ENCODE measurements around the gene BCL2.

The BCL2 gene

DNA sequence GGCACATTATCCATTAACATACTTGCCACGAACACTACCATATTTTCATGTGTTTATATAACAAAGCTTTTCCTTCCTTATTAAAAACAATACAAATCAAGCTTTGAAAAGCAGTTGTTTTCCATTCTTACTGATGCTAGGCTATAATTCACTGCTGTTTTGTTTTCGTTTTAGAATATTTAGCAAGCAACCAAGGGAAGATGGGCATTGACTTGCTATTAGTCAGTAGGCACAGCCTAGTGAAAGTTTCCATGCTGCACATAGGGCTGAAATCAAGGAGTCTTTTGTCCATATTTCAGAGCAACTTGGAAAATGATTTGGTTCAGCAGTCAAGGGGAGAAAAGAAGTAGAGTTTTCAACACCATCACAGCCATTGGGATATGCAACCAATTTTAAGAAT, 31.3 kb downstream of the BCL2 start:
- DNase-seq: no peak

DNA sequence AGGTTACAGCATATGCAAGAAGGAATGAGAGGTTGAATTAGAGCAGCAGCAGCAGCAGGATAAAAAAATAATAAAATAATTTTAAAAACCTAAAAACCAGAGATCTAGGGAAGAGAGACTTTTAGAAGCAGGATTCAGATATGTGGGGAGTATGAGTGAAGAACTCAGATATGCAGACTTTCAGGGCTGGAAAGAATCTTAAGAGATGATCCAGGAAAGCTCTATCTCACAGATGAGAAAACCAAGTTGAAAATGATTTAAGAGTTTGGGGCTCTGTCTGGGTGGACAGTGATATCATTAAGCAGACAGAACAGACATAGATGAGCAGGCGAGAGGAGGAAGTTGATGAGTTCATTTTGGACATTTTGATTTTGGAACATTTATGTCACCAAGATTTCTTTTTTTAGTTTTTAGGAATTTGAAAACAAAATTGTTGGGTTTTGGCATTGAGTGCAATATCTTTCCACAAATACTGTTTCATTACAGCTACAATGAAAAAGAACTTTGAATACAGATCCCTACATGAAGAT, 31.8 kb downstream of the BCL2 start:
- DNase-seq: no peak

DNA sequence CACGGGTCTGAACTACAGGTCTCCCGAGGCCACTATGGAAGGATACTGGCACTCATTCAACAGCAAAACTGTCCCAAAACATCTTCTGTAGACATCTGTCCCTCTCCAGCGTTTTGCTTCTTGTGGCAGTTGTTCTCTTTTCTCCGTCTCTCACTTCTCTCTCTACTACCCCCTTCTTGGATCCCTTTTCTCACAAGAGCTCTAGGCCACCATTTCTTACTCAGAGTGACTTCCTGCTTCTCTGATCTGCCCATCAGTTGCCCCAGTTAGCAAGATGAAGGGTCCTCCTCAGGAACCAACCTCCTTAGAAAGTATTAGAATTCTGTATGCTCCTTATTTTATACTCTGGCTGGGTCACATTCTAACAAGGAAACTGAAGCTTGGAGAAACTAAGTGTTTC, 32.6 kb downstream of the BCL2 start:
- DNase-seq: no peak

DNA sequence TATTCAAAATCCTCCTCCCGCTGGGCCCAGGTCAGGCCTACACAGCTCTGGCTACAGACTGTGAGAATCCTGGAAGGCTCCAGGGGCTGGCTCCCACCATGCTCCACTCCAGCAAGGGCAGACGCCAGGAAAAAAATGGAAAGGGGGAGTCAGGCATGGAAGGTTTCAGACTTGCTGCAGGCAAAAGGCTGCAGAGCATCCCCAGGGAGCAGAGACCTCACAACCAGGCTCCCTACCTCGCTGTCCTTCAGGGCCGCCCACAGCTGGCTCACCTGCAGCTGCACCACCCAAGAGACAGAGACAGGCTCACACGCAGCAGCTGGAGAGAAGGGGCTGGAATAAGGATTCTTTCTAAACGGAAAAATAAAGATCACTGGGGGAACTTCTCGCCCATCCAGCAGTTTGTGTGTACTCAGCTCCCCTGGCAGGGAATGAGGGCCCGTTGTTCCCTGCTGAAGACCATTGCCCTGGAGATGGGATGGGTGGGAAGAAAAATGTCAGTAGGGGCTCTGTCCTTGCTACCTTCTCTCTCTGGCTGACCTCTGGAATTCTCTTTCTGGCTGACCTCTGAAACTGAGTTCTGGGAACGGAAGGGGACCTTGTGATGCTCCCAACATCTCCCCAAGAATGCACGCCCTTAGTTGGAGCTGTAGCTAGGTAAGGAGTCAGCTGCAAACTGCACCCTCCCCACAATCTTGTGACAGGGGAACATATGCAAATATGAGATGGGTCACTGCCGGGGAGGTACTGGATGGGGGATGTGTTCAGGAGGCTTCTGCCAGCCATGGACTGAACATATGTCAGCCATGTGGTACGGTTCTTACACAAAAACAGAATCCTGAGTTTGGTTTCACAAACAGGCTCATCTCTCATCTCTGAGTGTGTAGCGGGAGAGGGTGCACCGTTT, 34.5 kb downstream of the BCL2 start:
- DNase-seq: peak in 9 of 58 donors; percentile 20 to 49 (median 35)

DNA sequence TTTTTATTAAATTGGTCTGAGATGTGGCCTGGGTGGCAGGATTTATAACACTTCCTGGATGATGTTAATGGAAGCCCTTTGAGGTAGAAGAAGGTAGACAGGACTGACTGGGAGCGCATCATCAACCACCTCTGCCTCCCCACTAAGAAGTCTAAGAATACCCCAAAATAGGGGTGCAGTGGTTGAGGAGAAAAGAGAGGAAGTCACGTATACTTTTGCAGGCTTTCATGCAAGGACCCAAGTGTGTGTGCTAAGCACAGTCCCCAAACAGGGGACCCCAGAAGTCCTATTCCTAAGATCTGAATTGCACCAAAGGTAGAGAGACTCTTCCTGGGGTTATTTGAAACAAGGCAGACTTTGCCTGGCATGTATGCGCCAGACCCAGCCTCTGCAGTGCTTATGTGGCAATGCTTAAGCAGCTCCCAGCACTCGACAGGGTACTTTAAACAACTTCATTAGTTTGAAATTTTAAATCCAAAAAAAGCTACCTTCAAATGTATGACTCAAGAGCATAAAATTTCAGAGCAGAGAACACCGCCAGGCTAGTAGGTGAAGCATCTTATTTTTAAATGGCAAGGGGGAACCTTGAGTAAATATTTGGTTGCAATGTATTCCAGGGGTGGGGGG, 35.3 kb downstream of the BCL2 start:
- DNase-seq: no peak

DNA sequence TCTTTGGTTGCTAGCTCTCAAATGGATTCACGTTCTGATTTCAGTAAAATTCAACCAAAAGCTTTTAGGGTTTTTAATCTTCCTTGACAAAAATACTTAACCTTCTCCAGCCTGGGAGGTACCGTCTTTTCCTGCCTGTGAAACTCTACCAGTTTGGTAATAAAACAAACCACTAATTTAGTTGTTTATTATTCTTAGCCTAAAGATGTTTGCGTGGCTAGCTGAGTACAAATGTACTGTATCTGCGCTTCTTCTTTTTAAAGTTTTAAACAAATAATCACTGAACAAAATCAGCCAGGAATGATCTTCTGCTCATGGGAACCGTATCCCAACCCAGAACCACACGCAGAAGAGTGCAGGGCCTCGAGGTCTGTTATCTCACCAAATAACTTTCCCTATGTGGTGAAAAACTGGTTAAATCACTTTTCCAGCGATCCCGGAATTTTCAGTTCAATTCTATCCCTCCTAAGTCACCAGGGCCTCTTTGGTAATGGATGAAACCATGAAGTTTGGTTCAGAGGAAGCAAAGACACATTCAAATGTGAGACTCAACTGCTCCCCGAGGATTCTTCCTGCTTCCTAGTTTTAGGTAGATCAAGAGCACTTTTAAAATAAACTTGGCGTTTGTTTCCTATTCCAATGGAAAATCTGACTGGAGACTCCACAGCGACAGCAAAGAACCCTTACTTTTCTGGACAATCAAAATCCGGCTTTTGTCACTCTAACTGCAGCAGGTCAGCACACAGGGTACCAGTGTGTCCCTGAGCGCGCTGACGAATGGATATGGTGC, 36.1 kb downstream of the BCL2 start:
- DNase-seq: no peak

DNA sequence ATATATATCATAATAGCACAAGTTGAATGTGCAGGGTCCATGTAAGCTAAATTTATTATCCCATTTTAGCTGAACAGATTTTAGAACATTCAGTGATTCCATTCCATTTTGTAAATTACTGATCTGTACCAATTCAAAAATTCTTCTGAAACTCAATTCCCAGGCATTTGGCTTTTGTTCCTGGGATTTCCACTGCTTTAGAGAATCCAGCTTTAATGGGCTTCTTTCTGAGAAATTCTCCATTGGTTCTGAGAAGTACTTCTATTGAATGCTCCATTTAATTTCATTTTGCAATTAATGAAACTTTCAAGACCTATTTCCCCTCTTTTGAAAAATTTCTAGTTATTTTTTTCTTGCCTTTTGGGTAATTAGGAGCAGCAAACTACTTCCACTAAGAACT, 36.8 kb downstream of the BCL2 start:
- DNase-seq: no peak

DNA sequence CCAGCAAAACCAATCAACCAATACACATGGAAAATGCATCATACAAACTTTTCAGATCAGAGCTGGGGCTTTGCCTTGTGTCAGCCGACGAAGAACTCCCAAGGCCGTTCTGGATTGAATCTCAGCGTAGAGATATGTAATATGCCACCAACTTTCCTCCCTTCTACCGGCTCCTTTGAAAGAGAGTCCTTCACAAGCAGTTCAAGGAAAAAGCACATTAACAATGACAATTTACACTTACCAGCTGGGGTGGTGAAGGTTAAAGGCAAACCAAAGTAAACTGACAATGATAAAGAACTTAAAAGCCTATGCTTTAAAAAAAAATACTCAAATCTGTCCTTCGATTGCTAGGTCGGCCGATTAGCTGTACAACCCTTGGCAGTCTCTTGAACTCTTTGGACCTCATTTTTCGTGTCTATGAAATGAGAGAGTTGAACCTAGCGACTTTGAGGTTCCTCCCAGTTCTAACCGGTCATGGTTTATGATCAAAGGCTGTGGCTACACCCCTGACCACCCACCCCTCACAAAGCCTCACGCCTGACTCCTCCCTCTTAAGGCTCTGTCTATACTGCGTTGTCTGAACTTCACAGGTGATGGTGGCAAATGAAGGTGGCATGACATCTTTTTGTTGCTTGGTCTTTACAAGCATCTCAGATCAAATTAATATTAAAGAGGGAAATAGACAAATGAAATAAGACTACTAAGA, 46.2 kb downstream of the BCL2 start:
- no peak for DNase-seq

DNA sequence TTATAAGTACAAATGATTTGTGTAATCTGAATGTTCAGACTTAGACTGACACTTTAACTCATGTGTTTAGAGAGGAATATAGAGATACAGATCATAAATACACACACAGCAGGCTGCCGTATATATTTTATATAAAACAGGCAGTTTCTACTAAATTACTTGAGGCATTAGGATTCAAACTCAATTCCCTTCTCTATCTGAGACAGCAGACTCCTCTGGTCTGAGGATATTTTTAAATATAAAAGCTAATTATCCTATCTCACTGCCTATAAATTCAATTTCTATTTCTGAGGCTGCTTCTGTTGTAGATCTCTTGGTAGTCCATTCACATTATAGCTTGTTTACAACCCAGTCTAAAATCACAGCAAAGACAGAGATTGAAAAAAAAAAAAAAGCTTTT, 46.9 kb downstream of the BCL2 start:
- DNase-seq: no peak

DNA sequence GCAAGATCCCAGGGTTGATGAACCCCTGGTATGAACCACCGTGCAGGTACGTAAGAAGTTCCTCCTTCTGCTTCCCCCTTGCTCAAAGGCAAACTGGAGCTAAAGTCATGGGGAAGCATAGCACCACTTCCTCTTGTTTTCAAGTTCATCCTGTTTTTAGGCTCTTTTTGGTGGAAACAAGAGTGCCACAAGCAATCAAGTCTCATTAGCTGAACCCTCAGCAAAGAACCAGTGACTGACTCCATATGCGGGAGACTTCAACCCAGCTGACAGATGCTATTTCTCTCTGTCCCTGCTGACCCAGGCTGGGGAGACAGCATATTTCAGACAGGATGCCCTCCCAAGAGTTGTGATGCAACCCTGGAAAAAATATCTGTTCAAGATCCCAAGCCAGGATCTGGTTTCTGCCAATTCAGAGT, 47.7 kb downstream of the BCL2 start:
- peak in 1 of 58 donors; percentile 18 for DNase-seq

DNA sequence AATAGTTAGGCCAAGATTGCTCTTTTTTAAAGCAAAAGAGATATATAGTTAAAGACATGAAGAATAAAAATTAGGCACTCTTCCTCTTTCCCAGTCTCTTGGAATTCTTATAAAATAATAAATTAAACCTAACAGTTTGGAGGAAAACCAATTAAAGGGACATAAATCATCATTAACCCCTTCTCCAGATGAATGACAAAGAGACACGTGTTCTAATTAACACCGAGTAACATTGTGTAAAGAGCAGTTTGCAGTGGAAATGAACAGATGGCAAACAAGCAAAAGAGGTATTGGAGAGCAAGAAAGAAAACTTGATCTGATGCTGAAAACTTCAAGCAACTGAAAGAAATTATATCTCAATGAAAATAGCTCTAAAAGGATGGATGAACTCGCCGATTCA, 48.4 kb downstream of the BCL2 start:
- DNase-seq: no peak

DNA sequence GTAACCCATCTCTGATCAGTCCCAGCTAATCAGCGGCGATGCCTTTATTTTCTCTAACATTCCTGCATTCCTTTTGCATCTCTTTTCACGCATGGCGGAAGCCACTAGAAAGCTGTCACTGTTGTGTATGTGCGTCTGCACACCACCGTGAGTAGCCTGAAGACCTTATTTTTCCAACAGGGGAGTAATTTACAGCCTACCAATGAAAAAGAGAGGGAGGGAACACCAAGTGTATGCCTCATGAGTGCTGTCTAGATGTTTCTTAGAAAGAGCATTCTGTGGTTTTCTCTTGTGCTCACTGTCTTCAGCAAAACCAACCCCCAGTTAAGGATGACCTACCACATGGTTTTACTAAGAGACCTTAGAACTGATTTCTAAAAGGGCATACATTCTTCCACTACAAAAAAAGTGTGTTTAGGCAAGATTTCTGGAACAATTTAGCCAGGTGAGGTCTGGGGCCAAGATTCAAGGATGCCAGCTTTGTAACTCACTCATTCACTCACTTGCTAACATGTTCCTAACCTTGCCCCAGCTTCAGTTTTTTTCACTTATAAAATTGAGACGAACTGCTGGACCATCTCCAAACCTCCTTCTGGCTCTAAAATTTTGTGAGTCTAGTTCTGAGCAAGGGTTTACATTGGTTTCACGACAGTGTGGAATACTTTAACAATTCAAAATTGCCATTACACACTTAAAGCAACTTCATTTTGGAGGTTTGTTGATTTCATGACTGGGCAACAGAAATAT, 51.4 kb downstream of the BCL2 start:
- no peak for DNase-seq

DNA sequence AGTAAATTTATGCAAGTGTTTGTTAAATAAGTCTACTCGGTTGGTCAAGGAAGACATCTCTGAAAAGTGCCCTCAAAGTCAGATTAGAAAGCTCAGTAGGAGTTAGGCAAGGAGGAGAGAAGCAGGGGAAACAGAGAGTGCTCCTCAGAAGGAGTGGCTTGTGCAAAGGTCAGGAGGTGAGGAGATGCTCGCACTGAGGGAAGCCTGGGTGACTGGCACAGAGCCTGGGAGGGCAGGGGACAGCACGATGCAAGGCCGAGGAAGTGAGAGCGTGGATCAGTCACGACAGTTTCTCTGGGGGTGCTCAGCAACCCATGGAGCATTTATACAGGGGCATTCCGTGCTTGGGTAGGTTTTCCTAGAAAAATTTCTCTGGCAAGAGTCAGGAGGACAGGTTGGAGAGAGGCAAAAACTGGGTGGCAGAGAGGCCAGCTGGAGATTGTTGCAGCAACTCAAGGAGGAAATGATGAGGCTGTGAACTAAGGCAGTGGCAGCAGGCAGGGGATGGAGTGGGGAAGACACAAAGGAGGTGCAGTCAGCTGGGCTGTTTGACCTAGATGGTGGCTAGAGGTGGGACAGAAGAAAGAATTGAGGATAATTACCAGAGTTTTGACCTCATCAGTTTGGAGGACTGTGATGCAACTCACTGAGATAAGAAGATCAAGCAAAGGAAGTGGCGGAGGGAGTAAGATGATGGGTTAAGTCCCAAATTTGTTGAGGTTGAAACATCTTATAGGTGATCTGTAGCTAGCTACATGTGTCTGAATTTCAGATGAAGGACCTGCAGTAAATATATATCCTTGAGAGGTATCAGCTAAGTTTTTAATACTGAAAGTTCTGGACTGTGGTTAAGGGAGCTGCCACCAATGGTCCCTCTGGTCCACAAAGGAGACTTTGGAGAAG, 52.4 kb downstream of the BCL2 start:
- no peak for DNase-seq

DNA sequence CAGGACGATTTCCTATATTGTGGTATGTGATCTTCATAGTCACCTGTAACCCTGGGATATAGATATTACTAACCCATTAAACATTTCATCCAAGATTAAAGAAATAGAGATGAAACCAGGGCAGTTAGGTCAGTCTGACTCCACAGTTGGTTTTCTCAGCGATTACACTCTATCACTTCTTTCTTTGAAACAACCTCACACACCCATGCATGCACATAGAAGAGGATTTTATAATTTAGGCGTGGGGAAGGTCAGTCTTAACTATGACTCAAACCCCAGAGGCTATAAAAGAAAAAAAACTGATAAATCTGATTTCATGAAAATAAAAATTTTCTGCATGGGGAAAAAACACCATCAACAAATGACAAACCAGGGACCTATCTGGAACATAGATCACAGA, 54.2 kb downstream of the BCL2 start:
- no peak for DNase-seq

DNA sequence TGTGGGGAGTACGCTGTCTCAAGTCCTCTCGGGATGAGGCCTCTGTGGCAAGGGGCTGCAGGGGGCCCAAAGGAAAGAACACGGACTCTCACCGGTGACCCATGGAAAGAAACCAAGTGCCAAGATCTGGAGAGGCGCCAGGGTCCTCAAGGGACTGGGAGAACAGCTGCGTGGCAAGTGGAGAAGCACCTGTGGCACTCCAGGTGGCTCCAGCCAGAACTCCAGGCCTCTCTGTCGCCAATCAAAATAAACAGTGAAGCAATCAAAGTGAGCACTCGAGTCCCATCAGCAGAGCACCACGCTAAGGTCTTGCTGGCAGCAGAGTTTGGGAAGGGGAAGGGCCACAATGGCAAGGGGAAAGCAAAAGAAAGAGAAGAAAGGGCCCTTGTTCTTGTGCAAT, 54.7 kb downstream of the BCL2 start:
- peak in 1 of 58 donors; percentile 9 for DNase-seq

DNA sequence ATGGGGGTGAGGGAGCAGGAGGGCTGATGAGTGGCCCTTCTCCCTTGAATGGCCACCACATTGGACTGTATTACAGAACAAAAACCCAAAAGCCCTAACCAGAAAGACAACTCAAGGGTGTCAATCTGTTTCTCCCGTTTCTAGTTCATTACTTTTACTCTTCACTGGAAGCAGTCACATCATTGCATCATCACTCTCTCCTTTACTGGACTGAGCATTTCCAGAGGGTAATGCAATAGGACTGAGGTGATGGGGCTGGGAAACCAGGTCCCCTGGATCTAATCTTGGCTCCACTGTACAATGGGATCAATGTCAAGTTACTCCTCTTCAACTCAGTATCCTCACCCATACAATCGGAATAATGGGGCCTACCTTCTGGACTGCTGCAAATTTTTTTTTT, 56.1 kb downstream of the BCL2 start:
- no peak for DNase-seq

DNA sequence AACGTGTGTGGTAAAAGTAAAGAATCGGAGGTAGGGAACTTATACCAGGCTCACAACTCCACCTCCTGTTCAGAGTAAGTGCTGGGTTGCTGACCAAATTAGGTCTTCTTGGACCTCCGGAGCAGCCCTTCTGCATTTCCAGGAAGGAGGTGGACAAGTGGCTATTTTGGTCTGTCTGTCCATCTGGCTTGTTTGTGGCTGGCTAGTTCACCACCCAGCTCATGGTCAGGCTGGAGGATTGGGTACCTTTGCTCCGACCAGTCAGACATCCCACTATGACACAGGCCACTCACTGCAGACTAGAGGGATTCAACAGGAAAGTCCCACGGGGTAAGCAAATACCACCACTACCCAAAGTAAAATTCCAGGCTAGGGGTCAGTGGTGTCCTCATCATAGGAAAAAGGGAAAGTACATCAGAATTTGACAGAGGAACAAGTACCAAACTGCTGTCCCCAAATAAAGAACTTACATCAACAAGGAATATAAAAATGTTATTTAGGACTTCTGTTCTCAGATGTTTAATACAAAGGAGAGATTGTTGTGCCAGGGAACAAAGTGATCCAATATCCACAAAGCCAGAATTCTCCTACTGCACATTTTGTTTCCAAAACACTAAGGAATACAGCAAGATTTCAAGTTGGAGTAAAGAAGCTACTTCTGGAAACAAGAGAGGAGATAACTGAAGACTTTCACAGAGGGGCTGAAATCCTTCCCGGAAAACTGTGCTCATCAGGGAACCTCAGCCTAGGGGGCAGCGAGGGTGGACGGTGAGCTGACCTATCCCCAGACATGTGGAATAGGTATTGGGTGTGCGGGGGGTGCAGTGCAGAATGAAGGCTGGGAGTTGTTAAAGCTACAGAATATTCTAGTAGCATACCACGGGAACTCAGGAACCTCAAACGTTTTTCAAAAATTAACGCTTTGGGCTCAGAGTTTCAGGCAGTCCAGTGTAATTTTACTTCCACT, 56.9 kb downstream of the BCL2 start:
- DNase-seq: peak in 13 of 58 donors; percentile 12 to 63 (median 33)

DNA sequence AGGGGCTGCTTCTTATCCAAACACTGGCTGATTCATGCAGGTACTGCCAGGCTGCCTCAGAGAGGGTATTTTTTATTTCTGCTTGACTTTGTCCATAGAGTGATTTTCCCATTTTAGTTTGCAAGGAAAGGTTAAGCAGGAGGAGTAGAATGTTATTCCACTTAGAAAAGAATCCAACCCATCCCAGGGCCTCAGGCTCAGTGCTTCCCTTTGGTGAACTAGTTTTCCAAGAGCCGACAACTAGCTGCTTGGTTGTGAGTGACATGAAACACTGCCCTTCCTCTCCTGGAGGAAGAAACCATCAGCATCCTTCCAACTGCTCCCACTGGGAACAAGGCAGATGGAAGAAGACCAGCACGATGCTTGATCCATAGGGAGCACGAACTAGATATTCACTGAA, 58.5 kb downstream of the BCL2 start:
- DNase-seq: no peak
